Ishikawa (cell line): ENCODE results near the gene C19orf38.

ENCODE experiments used
- CEBPB ChIP-seq: IDR thresholded peaks from 2 replicates; pipeline ENCODE4 v1.6.1; 2012
- CREB1 ChIP-seq: IDR thresholded peaks from 2 replicates; pipeline ENCODE4 v1.6.1; 2012; ENCODE audit warnings: low read depth
- EGR1 ChIP-seq: IDR thresholded peaks from 2 replicates; pipeline ENCODE4 v1.6.1; 2012
- EP300 ChIP-seq: IDR thresholded peaks from 2 replicates; pipeline ENCODE4 v1.6.1; 2012; ENCODE audit warnings: borderline replicate concordance
- FOXM1 ChIP-seq: IDR thresholded peaks from 2 replicates; pipeline ENCODE4 v1.6.1; 2012; ENCODE audit warnings: low read depth, borderline replicate concordance
- NFIC ChIP-seq: IDR thresholded peaks from 2 replicates; pipeline ENCODE4 v1.6.1; 2012
- RAD21 ChIP-seq: IDR thresholded peaks from 2 replicates; pipeline ENCODE4 v1.6.1; 2012; ENCODE audit warnings: low read depth
- TAF1 ChIP-seq: IDR thresholded peaks from 2 replicates; pipeline ENCODE4 v1.6.1; 2012; ENCODE audit warnings: low read depth, mild to moderate bottlenecking
- TCF12 ChIP-seq: IDR thresholded peaks from 2 replicates; pipeline ENCODE4 v1.6.1; 2012; ENCODE audit warnings: low read depth
- YY1 ChIP-seq: IDR thresholded peaks from 2 replicates; pipeline ENCODE4 v1.6.1; 2012; ENCODE audit warnings: low read depth
- ZBTB7A ChIP-seq: IDR thresholded peaks from 2 replicates; pipeline ENCODE4 v1.6.1; 2012; ENCODE audit warnings: low read depth
- TF ChIP-seq, protein P1 (sequence below): IDR thresholded peaks from 2 replicates; pipeline ENCODE4 v1.6.1; 2012; ENCODE audit warnings: low read depth, mild to moderate bottlenecking
- TF ChIP-seq, protein P2 (sequence below): IDR thresholded peaks from 2 replicates; pipeline ENCODE4 v1.6.1; 2012
- TF ChIP-seq, protein P3 (sequence below): IDR thresholded peaks from 2 replicates; pipeline ENCODE4 v1.6.1; 2012

GRCh38 chr19:10862561-10863106 lies 14.4 kb downstream of the C19orf38 start:
- TF ChIP-seq YY1: no peak
- no peak for TF ChIP-seq TAF1
- TF ChIP-seq, protein P1, sequence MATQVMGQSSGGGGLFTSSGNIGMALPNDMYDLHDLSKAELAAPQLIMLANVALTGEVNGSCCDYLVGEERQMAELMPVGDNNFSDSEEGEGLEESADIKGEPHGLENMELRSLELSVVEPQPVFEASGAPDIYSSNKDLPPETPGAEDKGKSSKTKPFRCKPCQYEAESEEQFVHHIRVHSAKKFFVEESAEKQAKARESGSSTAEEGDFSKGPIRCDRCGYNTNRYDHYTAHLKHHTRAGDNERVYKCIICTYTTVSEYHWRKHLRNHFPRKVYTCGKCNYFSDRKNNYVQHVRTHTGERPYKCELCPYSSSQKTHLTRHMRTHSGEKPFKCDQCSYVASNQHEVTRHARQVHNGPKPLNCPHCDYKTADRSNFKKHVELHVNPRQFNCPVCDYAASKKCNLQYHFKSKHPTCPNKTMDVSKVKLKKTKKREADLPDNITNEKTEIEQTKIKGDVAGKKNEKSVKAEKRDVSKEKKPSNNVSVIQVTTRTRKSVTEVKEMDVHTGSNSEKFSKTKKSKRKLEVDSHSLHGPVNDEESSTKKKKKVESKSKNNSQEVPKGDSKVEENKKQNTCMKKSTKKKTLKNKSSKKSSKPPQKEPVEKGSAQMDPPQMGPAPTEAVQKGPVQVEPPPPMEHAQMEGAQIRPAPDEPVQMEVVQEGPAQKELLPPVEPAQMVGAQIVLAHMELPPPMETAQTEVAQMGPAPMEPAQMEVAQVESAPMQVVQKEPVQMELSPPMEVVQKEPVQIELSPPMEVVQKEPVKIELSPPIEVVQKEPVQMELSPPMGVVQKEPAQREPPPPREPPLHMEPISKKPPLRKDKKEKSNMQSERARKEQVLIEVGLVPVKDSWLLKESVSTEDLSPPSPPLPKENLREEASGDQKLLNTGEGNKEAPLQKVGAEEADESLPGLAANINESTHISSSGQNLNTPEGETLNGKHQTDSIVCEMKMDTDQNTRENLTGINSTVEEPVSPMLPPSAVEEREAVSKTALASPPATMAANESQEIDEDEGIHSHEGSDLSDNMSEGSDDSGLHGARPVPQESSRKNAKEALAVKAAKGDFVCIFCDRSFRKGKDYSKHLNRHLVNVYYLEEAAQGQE: no peak
- TF ChIP-seq, protein P2, sequence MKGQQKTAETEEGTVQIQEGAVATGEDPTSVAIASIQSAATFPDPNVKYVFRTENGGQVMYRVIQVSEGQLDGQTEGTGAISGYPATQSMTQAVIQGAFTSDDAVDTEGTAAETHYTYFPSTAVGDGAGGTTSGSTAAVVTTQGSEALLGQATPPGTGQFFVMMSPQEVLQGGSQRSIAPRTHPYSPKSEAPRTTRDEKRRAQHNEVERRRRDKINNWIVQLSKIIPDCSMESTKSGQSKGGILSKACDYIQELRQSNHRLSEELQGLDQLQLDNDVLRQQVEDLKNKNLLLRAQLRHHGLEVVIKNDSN: no peak
- TF ChIP-seq RAD21: no peak
- TF ChIP-seq NFIC: no peak
- TF ChIP-seq CREB1: no peak
- no peak for TF ChIP-seq EGR1
- no peak for TF ChIP-seq FOXM1
- TF ChIP-seq EP300: no peak
- TF ChIP-seq, protein P3, sequence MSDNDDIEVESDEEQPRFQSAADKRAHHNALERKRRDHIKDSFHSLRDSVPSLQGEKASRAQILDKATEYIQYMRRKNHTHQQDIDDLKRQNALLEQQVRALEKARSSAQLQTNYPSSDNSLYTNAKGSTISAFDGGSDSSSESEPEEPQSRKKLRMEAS: no peak
- no peak for TF ChIP-seq CEBPB
- TF ChIP-seq ZBTB7A: no peak
- TF ChIP-seq TCF12: no peak
